Caco-2 (cell line): ENCODE results near the gene AKR1C2. TPM values are rescaled to one million over a fixed set of nuclear protein-coding genes. Genes with fewer than 3 reads are reported as not detected.

ENCODE experiments used
- BruUV-seq: library from RNA; stranded (reverse); fragments of 400-500 nt; replicated peaks from 2 replicates; lab custom pipeline; 2021; lab: Mats Ljungman, UMichigan
- CTCF ChIA-PET: fragments of 300-600 bp; sonication (Branson Sonifier 250); formaldehyde crosslinking; loops from one replicate; lab custom pipeline; 2022; ENCODE audit warnings: antibody characterized with exemption; lab: Charles Lee
- POLR2A ChIA-PET: fragments of 300-600 bp; sonication (Branson Sonifier 250); formaldehyde crosslinking; loops from one replicate; lab custom pipeline; 2022; ENCODE audit warnings: antibody characterized with exemption; lab: Charles Lee
- DNase-seq, 2 experiments: peaks; one replicate each; pipeline versions ENCODE4 v3.0.0 to v3.0.0-alpha.2; 2020 to 2022
- H3K27me3 ChIP-seq: replicated peaks from 2 replicates; pipeline ENCODE4 v1.6.0; 2011; ENCODE audit warnings: low read length; ENCODE audit not compliant: control insufficient read depth, insufficient read depth
- H3K36me3 ChIP-seq: 2 replicates; pipeline ENCODE4 v1.5.1; 2011; ENCODE audit warnings: low read length; ENCODE audit not compliant: control insufficient read depth, insufficient read depth
- H3K4me1 ChIP-seq: fragments of 250-450 bp; sonication (Bioruptor Pico); 2 replicates; pipeline ENCODE4 v1.5.1; 2020; ENCODE audit warnings: mild to moderate bottlenecking
- H3K4me3 ChIP-seq: 2 replicates; pipeline ENCODE4 v1.5.1; 2011; ENCODE audit warnings: low read depth, mild to moderate bottlenecking, control low read depth, low read length
- H3K9me3 ChIP-seq: fragments of 250-450 bp; sonication (Bioruptor Pico); 2 replicates; pipeline ENCODE4 v1.5.1; 2020; ENCODE audit warnings: mild to moderate bottlenecking, moderate library complexity
- H3K27ac Mint-ChIP-seq: one replicate; pipeline ENCODE4 v1.8.0; 2022; ENCODE audit warnings: mixed read lengths; ENCODE audit not compliant: unreplicated experiment
- H3K27me3 Mint-ChIP-seq: one replicate; pipeline ENCODE4 v1.8.0; 2022; ENCODE audit warnings: mixed read lengths; ENCODE audit not compliant: insufficient read depth, unreplicated experiment
- H3K36me3 Mint-ChIP-seq: one replicate; pipeline ENCODE4 v1.8.0; 2022; ENCODE audit warnings: mild to moderate bottlenecking, mixed read lengths; ENCODE audit not compliant: insufficient read depth, unreplicated experiment
- H3K4me1 Mint-ChIP-seq: one replicate; pipeline ENCODE4 v1.8.0; 2022; ENCODE audit warnings: low read depth, mixed read lengths; ENCODE audit not compliant: unreplicated experiment
- H3K4me3 Mint-ChIP-seq: one replicate; pipeline ENCODE4 v1.8.0; 2022; ENCODE audit warnings: mild to moderate bottlenecking, moderate library complexity, mixed read lengths; ENCODE audit not compliant: unreplicated experiment
- H3K9me3 Mint-ChIP-seq: one replicate; pipeline ENCODE4 v1.8.0; 2022; ENCODE audit warnings: mixed read lengths; ENCODE audit not compliant: unreplicated experiment
- CTCF ChIP-seq, 2 experiments: fragments of 200-600 bp in 1 of 2; IDR thresholded peaks; 1 replicate in 1 of 2; 2 replicates in 1 of 2; pipeline versions ENCODE4 v1.5.1 to v1.8.0; 2011 to 2022; ENCODE audit warnings: antibody characterized with exemption in 1 of 2, control low read depth in 1 of 2, inconsistent platforms in 1 of 2, low read depth in 1 of 2, low read length in 1 of 2, mild to moderate bottlenecking in 1 of 2, moderate library complexity in 1 of 2; ENCODE audit not compliant: insufficient read depth in 1 of 2, severe bottlenecking in 1 of 2, unreplicated experiment in 1 of 2
- intact Hi-C: fragments of 100-400 bp; cut with micrococcal nuclease; formaldehyde crosslinking; loops from one replicate; pipeline ENCODE4 v1.10.0; 2022; ENCODE audit not compliant: unreplicated experiment
- total RNA-seq: library from RNA; stranded (reverse); gene quantifications from 2 replicates; pipeline ENCODE4 v1.2.3, GENCODE V29; 2022

AKR1C2 gene
- total RNA-seq, 1 experiment from 2014 or later: 41.7 TPM

- TF ChIP-seq CTCF (IDR thresholded peaks at IDR 0.05; ENCODE audit: insufficient read depth in 1 of 2, low read depth in 1 of 2, low read length in 1 of 2, severe bottlenecking in 1 of 2, unreplicated experiment in 1 of 2): no peak
- no peak overlapping the region for H3K4me3 Mint-ChIP-seq
- no peaks in the 10 kb centered on the region for H3K4me1 ChIP-seq
- H3K27ac Mint-ChIP-seq: no peak overlapping the region
- no peaks in the 10 kb centered on the region for H3K36me3 ChIP-seq
- no TSS peak for BruUV-seq
- peaks cover 8% of the 10 kb centered on the region for H3K4me1 Mint-ChIP-seq
- intact Hi-C loops: loop anchor here (5.0 kb wide), 1 partner anchor 36 kb away; no protein-coding TSS in a partner anchor
- no peaks in the 10 kb centered on the region for H3K27me3 ChIP-seq
- POLR2A ChIA-PET: no interaction called here
- CTCF ChIA-PET: no interaction called here
- H3K4me3 ChIP-seq: no peak overlapping the region
- DNase-seq: no peak
- no peaks in the 10 kb centered on the region for H3K36me3 Mint-ChIP-seq
- no peaks in the 10 kb centered on the region for H3K27me3 Mint-ChIP-seq
- peaks cover 47% of the 10 kb centered on the region for H3K9me3 Mint-ChIP-seq
- H3K9me3 ChIP-seq: peaks cover 42% of the 10 kb centered on the region
Measured at GRCh38 chr10:5036511-5036910, 32.9 kb upstream of the AKR1C2 start.

GRCh38 chr10:5035356-5035755 lies 31.7 kb upstream of the AKR1C2 start:
- BruUV-seq: no TSS peak
- Mint-ChIP-seq H3K27me3 (no peaks in the 10 kb centered on the region), H3K9me3 (peaks cover 50% of the 10 kb centered on the region), H3K4me1 (no peaks in the 10 kb centered on the region), H3K36me3 (no peaks in the 10 kb centered on the region), H3K27ac (no peak overlapping the region), H3K4me3 (no peak overlapping the region)
- no peak for TF ChIP-seq CTCF (IDR thresholded peaks at IDR 0.05; ENCODE audit: insufficient read depth in 1 of 2, low read depth in 1 of 2, low read length in 1 of 2, severe bottlenecking in 1 of 2, unreplicated experiment in 1 of 2)
- no peak for DNase-seq
- POLR2A ChIA-PET: no interaction called here
- H3K4me1 ChIP-seq: no peaks in the 10 kb centered on the region
- CTCF ChIA-PET: no interaction called here
- H3K36me3 ChIP-seq: no peaks in the 10 kb centered on the region
- H3K9me3 ChIP-seq: peaks cover 48% of the 10 kb centered on the region
- intact Hi-C loops: loop anchor here (5.0 kb wide), 1 partner anchor 37 kb away; no protein-coding TSS in a partner anchor
- H3K4me3 ChIP-seq: no peak overlapping the region
- H3K27me3 ChIP-seq: no peaks in the 10 kb centered on the region

- Mint-ChIP-seq H3K27me3 (no peaks in the 10 kb centered on the region), H3K4me1 (no peaks in the 10 kb centered on the region), H3K36me3 (no peaks in the 10 kb centered on the region), H3K9me3 (peaks cover 57% of the 10 kb centered on the region), H3K4me3 (no peak overlapping the region), H3K27ac (no peak overlapping the region)
- no TSS peak for BruUV-seq
- no peak for TF ChIP-seq CTCF (IDR thresholded peaks at IDR 0.05; ENCODE audit: insufficient read depth in 1 of 2, low read depth in 1 of 2, low read length in 1 of 2, severe bottlenecking in 1 of 2, unreplicated experiment in 1 of 2)
- DNase-seq: no peak
- H3K9me3 ChIP-seq: peaks cover 47% of the 10 kb centered on the region
- CTCF ChIA-PET: no interaction called here
- POLR2A ChIA-PET: no interaction called here
- no peaks in the 10 kb centered on the region for H3K4me1 ChIP-seq
- H3K4me3 ChIP-seq: no peak overlapping the region
- no peaks in the 10 kb centered on the region for H3K36me3 ChIP-seq
- intact Hi-C loops: no loop called here
- no peaks in the 10 kb centered on the region for H3K27me3 ChIP-seq
Measured at GRCh38 chr10:5034588-5034987, 30.9 kb upstream of the AKR1C2 start.
